Adrenal gland (tissue), 5 donors: ENCODE measurements around the gene ADGRF1.

ENCODE experiments used
- POLR2A ChIP-seq, 2 donors: fragments of 450-650 bp; IDR thresholded peaks; one replicate each; pipeline ENCODE4 v1.6.1; 2017; ENCODE audit warnings: antibody characterized with exemption in 2 of 2, mild to moderate bottlenecking in 2 of 2, moderate library complexity in 1 of 2
- TF ChIP-seq, protein P1 (sequence below), 6 experiments: fragments of 450-650 bp in 4 of 6; fragments of 200-600 bp in 2 of 6; sonication (generic) in 1 of 6; IDR thresholded peaks; 1 replicate in 5 of 6; 2 replicates in 1 of 6; pipeline versions ENCODE4 v1.5.1 to v1.8.0; 2016 to 2021; ENCODE audit warnings: antibody characterized with exemption in 6 of 6, mild to moderate bottlenecking in 2 of 6, moderate library complexity in 1 of 6
- donor health status: DM: no; HTN: no; CAD: no.

DNA sequence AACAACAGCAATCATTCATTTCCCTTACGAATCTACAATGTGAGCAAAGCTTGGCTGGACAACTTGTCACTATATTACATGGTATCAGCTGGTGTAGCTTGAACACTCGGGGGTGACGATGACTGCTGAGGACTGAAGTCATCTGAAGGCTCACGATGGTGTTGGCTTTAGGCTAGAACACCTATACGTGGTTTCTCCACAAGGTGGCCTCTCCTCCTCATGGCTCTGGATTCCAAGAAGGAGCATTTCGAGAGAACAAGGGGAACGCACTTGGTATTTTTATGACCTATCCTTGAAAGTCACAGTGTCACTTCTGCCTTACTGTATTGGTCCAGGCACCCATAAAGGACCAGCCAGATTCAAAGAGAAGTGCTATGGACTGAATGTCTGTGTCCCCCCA is 37.5 kb upstream of the ADGRF1 start:
- TF ChIP-seq, protein P1, sequence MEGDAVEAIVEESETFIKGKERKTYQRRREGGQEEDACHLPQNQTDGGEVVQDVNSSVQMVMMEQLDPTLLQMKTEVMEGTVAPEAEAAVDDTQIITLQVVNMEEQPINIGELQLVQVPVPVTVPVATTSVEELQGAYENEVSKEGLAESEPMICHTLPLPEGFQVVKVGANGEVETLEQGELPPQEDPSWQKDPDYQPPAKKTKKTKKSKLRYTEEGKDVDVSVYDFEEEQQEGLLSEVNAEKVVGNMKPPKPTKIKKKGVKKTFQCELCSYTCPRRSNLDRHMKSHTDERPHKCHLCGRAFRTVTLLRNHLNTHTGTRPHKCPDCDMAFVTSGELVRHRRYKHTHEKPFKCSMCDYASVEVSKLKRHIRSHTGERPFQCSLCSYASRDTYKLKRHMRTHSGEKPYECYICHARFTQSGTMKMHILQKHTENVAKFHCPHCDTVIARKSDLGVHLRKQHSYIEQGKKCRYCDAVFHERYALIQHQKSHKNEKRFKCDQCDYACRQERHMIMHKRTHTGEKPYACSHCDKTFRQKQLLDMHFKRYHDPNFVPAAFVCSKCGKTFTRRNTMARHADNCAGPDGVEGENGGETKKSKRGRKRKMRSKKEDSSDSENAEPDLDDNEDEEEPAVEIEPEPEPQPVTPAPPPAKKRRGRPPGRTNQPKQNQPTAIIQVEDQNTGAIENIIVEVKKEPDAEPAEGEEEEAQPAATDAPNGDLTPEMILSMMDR (IDR thresholded peaks at IDR 0.05), result no peak
- no peak for TF ChIP-seq POLR2A (IDR thresholded peaks at IDR 0.05)
